GM19455 (cell line): Measurements from ENCODE around the gene TSC22D1.
"Not testable (repeated sequence)": the region's sequence is repeated elsewhere in the genome, so short reads cannot be mapped to it uniquely, and the experiment has no call there.

Source experiments
- ATAC-seq: cut with Tn5 transposase; IDR thresholded peaks from one replicate; pipeline ENCODE4 v1.9.1; 2021; ENCODE audit not compliant: unreplicated experiment

Gene TSC22D1

GRCh38 chr13:44575741-44576350 is at the start of gene TSC22D1:
Gene TSC22D1, minus strand, starts transcription at chr13:44576330. Its CDS starts 256 bp downstream, at chr13:44576074.
- no peak for ATAC-seq

DNA sequence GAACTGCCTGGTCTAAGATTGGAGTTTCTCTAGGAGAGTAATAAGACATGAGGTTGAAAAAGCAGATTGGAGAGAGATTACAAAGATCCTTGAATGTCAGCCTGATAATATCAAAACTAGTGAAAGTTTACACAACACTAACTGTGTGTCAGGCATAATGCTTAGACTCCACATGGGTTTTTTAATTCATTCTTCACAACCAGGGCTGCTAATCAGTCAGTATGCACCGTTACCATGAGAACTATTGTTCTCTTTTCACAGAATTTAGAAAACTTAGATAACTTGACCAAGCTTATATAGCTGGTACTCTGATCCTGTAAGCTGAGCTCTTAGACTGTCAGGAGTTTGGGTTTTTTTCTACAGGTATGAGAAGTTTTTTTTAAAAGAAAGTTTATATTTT is 46.6 kb upstream of the TSC22D1 start:
- no peak for ATAC-seq

- ATAC-seq = no peak
Observed at GRCh38 chr13:44622261-44622660, 46.1 kb upstream of the TSC22D1 start.

- no peak for ATAC-seq
Observed at GRCh38 chr13:44620057-44620456, 43.9 kb upstream of the TSC22D1 start.

- no peak for ATAC-seq
Observed at GRCh38 chr13:44619651-44620050, 43.5 kb upstream of the TSC22D1 start.

- no peak for ATAC-seq
Observed at GRCh38 chr13:44618326-44618725, 42.2 kb upstream of the TSC22D1 start.

- ATAC-seq = no peak
Observed at GRCh38 chr13:44617648-44618047, 41.5 kb upstream of the TSC22D1 start.

GRCh38 chr13:44609137-44609536 is 33.0 kb upstream of the TSC22D1 start:
- ATAC-seq = no peak

GRCh38 chr13:44605721-44606120 is 29.6 kb upstream of the TSC22D1 start:
- no peak for ATAC-seq

DNA sequence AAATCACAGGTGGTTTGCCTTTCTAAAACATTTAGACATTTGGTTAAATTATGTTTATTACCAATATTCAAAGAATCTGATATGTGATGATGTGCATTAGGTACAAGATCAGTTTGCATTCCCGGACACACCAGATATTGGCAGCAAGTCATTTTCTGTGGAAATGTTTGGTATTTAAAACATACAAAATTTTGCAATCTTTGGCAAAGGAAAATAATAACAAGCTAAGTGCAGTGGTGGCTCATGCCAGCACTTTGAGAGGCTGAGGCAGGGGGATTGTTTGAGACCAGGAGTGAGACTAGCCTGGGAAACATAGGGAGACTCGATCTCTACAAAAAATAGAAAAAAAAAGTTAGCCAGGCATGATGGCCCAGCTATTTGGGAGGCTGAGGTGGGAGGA is 29.1 kb upstream of the TSC22D1 start:
- no peak for ATAC-seq

- ATAC-seq = no peak
Observed at GRCh38 chr13:44601586-44601985, 25.5 kb upstream of the TSC22D1 start.

GRCh38 chr13:44593861-44594592 is 17.9 kb upstream of the TSC22D1 start:
- ATAC-seq = not testable (repeated sequence)

- no peak for ATAC-seq
Observed at GRCh38 chr13:44592216-44592847, 16.2 kb upstream of the TSC22D1 start.

- ATAC-seq = no peak
Observed at GRCh38 chr13:44591316-44591715, 15.2 kb upstream of the TSC22D1 start.

- ATAC-seq = no peak
Observed at GRCh38 chr13:44583137-44583536, 7.0 kb upstream of the TSC22D1 start.

GRCh38 chr13:44578067-44578400 is 1.9 kb upstream of the TSC22D1 start:
- ATAC-seq = no peak

DNA sequence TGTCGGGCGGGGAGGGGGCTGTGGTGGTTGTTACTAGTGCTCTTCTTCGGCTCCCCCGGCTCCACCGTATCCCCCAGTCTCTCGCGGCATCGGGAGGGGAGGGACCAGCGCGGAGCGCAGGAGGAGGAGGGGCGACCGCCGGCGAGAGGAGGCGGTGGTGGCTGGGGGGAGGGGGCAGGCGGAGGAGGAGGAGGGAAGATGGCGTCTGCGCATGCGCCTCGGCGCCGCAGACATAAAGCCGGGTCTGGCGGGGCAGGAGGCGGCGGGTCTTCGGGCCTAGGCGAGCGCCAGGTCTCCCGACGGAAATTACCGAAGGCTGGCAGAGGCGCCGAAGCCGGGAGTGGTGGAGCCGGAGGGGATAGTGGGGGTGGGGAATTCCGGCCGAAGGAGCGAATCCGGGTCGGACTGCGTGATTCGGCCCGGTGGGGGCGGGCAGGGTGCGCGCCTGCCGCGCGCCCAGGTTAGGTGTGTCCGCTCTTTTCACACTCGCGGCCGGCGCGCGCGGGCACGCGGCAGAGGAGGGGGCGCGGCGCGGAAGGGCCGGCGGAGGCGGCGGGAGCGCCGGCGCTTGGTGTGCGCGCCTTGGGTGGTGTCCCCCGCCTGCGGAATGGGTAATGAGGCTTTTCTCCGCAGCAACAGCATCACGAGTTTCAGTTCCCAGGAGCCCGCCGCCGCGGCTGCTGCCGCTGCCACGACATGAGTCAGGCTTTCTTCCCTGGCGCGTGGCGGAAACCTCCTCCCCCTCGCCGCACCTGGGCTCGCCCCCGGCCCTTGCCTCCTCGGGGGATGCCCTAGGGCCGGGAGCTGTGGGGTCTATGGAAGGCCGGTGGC is 1.3 kb upstream of the TSC22D1 start:
- ATAC-seq = peak; percentile 57

GRCh38 chr13:44576351-44577235 is 463 bp upstream of the TSC22D1 start:
- ATAC-seq = peak; percentile 23

DNA sequence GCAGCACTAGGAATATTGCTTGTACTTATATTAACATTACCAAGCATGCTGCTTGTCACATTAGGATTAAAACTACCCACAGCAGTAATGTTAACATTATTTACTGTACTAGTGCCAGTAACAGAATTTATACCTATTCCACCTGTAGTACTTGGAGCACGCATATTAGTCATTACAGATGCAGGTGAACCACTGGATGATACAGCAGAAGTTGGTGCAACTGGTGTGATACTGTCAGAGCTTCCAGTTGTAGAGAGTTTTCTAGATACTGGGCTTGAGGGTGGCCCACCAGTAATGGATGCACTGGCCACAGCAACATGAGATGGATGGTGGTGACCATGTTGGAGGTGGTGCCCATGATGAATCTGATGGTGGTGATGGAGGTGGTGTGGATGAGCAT is 1.1 kb downstream of the TSC22D1 start:
- no peak for ATAC-seq

- ATAC-seq = no peak
Observed at GRCh38 chr13:44574466-44574855, 1.7 kb downstream of the TSC22D1 start.
